CD4-positive, alpha-beta T cell treated with Interferon alpha-2 for 1 hour (primary cell): ENCODE data around the gene SLC9B2.
"Not testable (repeated sequence)": the region's sequence is repeated elsewhere in the genome, so short reads cannot be mapped to it uniquely, and the experiment has no call there.

Experiments used
- DNase-seq, 2 donors: peaks; one replicate each; pipeline ENCODE4 v3.0.0-alpha.2; 2020 to 2022

Gene SLC9B2

DNA sequence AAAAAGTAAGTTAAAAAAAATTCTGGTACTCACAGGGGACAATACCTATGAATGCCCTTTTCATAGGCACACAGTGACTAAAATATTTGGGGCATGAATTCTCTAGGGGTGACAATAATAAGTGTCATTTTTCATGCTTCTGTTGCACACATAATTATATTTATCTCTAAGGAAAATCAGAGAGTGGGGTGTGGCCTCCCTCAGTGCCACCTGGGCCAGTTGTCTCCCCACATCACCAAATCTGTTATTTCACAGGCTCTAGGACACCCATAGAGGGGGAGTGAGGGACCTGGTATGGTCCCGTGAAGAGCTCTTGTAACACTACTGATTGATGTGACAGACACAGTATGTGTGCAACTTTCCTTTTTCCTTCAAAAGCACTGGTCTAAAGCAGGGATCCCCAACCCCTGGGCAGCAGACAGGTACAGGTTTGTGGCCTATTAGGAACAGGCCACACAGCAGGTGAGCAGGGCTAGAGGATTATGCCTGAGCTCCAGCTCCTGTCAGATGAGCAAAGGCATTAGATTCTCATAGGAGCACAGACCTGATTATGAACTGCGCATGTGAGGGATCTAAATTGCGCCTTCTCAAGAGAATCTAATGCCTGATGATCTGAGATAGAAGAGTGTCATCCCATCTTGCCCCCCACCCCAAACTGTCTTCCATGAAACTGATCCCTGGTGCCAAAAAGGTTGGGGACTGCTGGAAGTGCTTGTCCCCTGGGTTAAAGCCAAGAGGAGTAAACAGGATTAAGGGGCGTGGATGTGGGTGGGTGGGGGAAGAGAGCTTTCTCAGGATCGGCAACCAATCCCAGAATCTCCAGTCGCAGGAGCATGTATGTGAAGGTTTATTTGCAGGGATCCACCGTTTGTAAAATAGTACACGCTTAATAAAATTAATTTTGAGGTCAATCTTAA is 57.9 kb downstream of the SLC9B2 start:
- peak in 1 of 2 donors; percentile 20 for DNase-seq

DNA sequence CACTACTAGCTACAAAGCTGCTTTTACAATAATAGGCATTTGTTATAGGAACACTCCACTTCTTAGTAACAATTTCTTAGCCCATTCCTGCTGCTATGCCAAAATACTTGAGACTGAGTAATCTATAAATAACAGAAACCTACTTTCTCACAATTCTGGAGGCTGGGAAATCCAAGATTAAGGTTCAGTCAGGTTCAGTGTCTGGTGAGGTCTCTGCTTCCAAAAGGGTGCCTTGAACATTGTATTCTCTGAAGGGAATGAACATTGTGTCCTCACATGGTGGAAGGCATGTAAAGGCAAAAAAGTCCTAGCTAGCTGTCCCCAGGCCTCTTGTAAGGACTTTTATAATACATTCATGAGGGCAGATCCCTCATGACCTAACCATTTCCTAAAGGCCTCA is 64.0 kb downstream of the SLC9B2 start:
- no peak for DNase-seq

DNA sequence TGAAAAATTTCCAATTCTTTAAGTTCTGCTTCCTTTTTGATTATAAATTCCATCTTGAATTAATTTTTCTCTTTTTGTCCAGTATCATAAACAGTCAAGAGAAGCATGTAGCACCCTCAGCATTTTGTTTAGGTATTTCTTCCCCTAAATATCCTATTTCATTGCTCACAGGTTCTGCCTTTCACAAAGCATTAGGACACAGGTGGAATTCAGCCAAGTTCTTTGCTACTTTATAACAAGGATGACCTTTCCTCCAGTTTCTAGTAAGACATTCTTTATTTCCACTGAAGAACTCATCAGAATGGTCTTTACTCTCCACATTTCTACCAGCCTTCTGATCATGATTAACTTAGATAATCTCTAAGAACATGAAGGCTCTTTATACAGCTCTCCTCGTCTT is 64.5 kb downstream of the SLC9B2 start:
- no peak for DNase-seq

DNA sequence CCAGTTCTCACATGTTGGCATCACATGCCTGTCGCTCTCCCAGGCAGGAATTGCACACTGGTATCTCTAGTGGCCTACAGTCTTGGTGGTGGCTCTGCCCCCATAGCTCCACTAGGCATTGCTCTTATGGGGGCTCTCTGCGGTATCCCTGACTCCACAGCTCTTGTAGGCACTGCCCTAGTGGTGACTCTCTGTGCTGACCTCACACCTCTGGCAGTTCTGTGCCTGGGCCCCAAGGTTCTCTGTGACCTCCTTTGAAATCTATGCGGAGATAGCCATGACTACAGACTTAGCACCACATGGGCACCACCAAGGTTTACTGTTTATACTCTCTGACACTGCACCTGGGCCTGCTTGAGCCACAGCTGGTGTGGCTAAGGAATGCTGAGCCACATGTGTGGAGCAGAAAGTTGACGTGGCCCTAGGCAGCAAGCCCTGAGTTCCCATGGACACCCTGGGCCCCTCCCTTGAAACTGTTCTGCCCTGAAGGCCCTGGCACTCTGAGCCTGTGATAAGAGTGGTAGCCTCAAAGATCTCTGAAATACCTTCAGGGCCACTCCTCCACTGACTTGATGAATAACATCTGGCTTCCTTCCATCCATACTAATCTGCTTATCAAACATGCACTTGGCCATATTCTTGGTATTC is 65.1 kb downstream of the SLC9B2 start:
- DNase-seq, result no peak

DNA sequence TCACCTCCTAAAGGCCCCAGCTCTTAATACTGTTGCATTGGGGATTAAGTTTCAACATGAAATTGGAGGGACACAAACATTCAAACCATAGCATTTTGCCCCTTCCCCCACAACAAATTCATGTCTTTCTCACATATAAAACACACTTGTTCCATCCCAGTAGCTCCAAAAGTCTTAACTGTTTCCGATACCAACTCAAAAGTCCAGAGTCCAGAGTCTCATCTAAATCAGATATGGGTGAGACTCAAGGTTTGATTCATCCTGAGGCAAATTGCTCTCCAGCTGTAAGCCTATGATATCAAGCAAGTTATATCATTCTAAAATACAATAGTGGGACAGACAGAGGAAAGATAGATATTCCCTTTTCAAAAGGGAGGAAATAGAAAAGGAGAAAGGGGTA is 65.8 kb downstream of the SLC9B2 start:
- DNase-seq, result no peak

DNA sequence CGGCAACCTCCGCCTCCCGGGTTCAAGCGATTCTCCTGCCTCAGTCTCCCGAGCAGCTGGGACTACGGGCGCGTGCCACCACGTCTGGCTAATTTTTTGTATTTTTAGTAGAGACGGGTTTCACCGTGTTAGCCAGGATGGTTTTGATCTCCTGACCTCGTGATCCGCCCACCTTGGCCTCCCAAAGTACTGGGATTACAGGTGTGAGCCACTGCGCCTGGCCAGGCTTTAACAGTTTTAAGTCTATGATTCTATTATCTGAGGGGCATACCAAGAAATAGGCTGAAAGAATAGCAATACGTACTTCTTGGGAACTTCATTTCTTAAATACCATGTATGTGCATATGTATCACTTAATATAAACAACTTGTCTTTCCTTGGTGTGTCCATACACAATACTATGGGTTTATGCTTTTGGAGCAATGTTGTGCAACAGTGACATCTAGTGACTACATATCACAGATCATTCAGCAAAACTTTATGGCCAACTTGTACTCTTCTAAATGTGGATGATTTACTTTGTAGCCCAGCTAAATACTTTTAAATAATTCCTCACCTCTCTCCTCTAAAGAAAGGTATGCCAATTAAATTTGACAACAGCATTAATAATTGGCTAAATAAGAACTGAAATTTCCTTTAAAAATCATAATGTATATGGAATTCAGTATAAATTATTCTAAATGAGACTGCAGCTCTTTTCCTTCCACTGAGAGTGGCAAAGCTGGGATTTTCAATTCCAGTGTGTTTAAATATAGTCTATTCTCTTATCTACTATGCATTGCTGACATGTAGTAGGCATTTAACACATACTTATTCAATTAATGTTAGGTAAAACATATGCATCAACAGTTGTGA is 67.5 kb downstream of the SLC9B2 start:
- peak; percentile 27 to 75 for DNase-seq

DNA sequence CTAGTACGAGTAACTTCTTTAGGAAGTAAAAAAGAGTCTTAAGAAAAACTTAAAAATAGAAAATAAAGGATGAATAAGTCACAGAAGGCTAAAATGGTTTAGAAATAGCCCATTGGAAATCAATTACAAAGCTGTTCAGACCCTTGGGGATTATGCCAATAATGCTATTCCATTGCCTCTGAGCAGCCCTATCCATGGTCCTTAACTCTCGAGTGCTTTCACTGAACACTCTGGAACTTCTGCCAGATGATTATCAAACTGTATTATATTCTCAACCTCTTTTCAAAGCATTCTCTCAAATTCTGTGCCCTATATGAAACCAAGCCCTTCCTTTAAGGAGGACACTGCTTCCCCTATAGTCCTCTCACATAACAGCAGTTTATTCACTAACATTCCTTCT is 74.0 kb downstream of the SLC9B2 start:
- no peak for DNase-seq

DNA sequence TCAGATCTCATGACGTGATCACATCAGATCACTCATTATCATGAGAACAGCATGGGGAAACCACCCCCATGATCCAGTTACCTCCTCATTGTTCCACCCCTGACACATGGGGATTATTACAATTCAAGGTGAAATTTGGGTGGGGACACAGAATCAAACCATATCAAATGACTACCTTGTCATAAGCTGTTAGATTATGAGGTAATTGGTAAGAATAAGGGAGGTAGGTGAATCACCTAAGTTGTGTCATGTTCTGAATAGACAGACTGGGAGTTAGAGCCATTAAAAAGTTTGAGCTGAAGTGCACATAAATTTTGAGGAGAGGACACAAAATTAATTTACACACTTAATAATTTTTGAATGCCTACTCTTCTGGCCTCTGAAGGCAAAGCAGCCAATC is 81.8 kb downstream of the SLC9B2 start:
- DNase-seq, result no peak

DNA sequence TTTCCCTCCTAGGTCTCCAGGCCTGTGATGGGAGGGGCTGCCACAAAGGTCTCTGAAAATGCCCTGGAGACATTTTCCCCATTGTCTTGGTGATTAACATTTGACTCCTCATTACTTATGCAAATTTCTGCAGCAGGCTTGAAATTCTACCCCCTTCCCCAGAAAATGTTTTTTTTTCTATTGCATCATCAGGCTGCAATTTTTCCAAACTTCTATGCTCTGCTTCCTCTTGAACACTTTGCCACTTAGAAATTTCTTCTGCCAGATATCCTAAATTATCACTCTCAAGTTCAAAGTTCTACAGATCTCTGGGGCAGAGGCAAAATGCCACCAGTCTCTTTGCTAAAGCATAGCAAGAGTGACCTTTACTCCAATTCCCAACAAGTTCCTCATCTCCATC is 82.6 kb downstream of the SLC9B2 start:
- DNase-seq, result not testable (repeated sequence)

DNA sequence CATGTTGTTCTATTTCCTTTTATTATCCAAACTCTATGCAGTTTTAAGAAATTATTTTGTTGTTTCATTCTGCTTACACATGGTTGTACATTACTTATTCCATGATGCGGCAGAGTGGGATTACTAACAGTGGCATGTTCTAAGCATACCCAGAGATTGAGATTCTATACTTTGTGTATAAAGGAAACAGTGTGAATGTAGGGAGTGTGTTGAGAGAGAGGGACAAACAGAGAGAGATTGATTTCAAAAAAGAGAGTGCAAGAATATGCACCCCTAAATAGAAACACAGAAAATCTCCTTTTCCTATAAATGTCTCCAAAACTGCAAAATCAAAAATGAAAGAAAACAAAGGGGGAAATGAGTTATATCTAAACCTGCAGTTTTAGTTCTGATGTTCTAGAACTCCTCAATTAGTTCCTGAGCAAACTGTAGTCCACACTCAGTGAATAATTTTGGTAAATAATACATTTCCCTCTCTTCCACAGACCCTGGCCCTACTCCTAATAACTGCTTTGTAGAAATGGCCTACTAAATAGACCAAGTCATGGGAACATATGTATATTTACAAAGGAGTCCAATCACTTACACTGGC is 88.0 kb downstream of the SLC9B2 start:
- no peak for DNase-seq

DNA sequence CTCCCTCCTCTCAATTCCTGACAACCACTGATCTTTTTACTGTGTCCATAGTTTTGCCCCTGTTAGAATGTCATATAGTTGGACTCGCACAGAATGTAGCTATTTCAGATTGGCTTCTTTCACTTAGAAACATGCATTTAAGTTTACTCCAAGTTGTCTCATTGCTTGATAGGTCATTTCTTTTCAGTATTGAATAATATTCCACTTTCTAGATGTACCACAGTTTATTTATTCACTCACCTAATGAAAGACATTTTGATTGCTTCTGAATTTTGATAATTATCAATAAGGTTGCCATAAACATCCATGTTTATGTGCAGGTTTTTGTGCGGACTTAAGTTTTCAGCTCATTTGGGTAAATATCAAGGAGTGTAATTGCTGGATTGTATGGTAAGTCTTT is 95.6 kb downstream of the SLC9B2 start:
- DNase-seq, result no peak
